ENCODE measurements around the gene IFNK. TPM values are rescaled to one million over a fixed set of nuclear protein-coding genes. Genes with fewer than 3 reads are reported as not detected.

Gene IFNK
- polyA plus RNA-seq, 2 of the 4 experiments (the other 2 are of a cell fraction) = not detected

GRCh38 chr9:27518006-27518405 lies 6.1 kb upstream of the IFNK start:
- WGBS (ENCODE audit: missing lambda C conversion rate) = 87% methylated on average over 2 of the region's 2 CpGs
- no peak overlapping the region for H3K4me2 ChIP-seq
- FAIRE-seq (no peak), DNase-seq (ENCODE audit: low read depth in 1 of 2, low spot score in 1 of 2) (no peak), ATAC-seq (no peak)
- TF ChIP-seq RCOR1 (IDR thresholded peaks at IDR 0.05; ENCODE audit: low read depth, low read length) = no peak
- TF ChIP-seq SMC3 (IDR thresholded peaks at IDR 0.05) = no peak
- no peak for TF ChIP-seq CBX8 (IDR thresholded peaks at IDR 0.05)
- no peak for TF ChIP-seq CEBPB (IDR thresholded peaks at IDR 0.05)
- no peak for TF ChIP-seq JUN (IDR thresholded peaks at IDR 0.05)
- no peak for TF ChIP-seq CHD2 (IDR thresholded peaks at IDR 0.05; ENCODE audit: low read length, partially characterized antibody)
- no peak for TF ChIP-seq TP53 (CRISPR knock-in tag; IDR thresholded peaks at IDR 0.05)
- TF ChIP-seq JUNB (IDR thresholded peaks at IDR 0.05) = no peak
- TF ChIP-seq RFX5 (IDR thresholded peaks at IDR 0.05) = no peak
- no peak for TF ChIP-seq GATA3 (IDR thresholded peaks at IDR 0.05; ENCODE audit: borderline replicate concordance)
- TF ChIP-seq NPAS2 (CRISPR knock-in tag; IDR thresholded peaks at IDR 0.05; ENCODE audit: borderline replicate concordance) = no peak
- TF ChIP-seq RARB (CRISPR knock-in tag; IDR thresholded peaks at IDR 0.05) = no peak
- no peak for TF ChIP-seq PHF8 (IDR thresholded peaks at IDR 0.05; ENCODE audit: borderline replicate concordance, low read depth)
- no peak for TF ChIP-seq POLR2A (IDR thresholded peaks at IDR 0.05; ENCODE audit: low read length)
- no peak for TF ChIP-seq HDAC2 (IDR thresholded peaks at IDR 0.05)
- H3K27ac ChIP-seq = peak overlapping the region in 1 of 2 experiments; percentile 83; a peak in 4 of 6 replicates
- peaks cover 30% of the 10 kb centered on the region for H3K4me1 ChIP-seq
- ChIA-PET POLR2A (no interaction called here), CTCF (interaction anchor here (1.0 to 2.6 kb wide), 2 partner anchors 11 to 184 kb away, joined by 3 to 10 read pairs; partner anchors contain the start of gene MOB3B)
- H3K9me3 ChIP-seq = no peaks in the 10 kb centered on the region
- no peak overlapping the region for H3K4me3 ChIP-seq

GRCh38 chr9:27518809-27519208 lies 5.3 kb upstream of the IFNK start:
- ChIA-PET CTCF (interaction anchor here (2.6 kb wide), 2 partner anchors 11 to 185 kb away, joined by 10 to 14 read pairs; partner anchors contain the start of gene MOB3B), POLR2A (no interaction called here)
- Histone ChIP-seq H3K4me2 (peak overlapping the region; percentile 59), H3K4me1 (peaks cover 30% of the 10 kb centered on the region), H3K4me3 (no peak overlapping the region), H3K27ac (peak overlapping the region; percentile 68 to 83), H3K9me3 (no peaks in the 10 kb centered on the region)
- TF ChIP-seq CBX2 (IDR thresholded peaks at IDR 0.05; ENCODE audit: borderline replicate concordance, low read depth) (no peak), RNF2 (IDR thresholded peaks at IDR 0.05; ENCODE audit: borderline replicate concordance, low read depth) (no peak), GATA3 (IDR thresholded peaks at IDR 0.05; ENCODE audit: borderline replicate concordance) (no peak), ESRRA (IDR thresholded peaks at IDR 0.05; ENCODE audit: borderline replicate concordance, low read length) (no peak), KDM1A (IDR thresholded peaks at IDR 0.05; ENCODE audit: low read depth) (no peak), POLR2AphosphoS2 (conservative IDR thresholded peaks at IDR 0.05; ENCODE audit: low read length) (no peak), NPAS2 (CRISPR knock-in tag; IDR thresholded peaks at IDR 0.05; ENCODE audit: borderline replicate concordance) (no peak), EHF (CRISPR knock-in tag; IDR thresholded peaks at IDR 0.05) (no peak), CBX8 (IDR thresholded peaks at IDR 0.05) (no peak), MYC (IDR thresholded peaks at IDR 0.05; ENCODE audit: borderline replicate concordance, low read length) (no peak), PHF8 (IDR thresholded peaks at IDR 0.05; ENCODE audit: borderline replicate concordance, low read depth) (no peak), ZFP36 (IDR thresholded peaks at IDR 0.05; ENCODE audit: borderline replicate concordance, partially characterized antibody) (no peak), MAZ (IDR thresholded peaks at IDR 0.05; ENCODE audit: borderline replicate concordance, low read depth, low read length) (no peak), HOXB13 (CRISPR knock-in tag; IDR thresholded peaks at IDR 0.05; ENCODE audit: low read depth) (no peak), E2F6 (IDR thresholded peaks at IDR 0.05; ENCODE audit: borderline replicate concordance, low read depth) (no peak), POLR2A (IDR thresholded peaks at IDR 0.05; ENCODE audit: low read length) (no peak), JUN (IDR thresholded peaks at IDR 0.05) (no peak), ZSCAN20 (CRISPR knock-in tag; IDR thresholded peaks at IDR 0.05) (no peak)
- FAIRE-seq (no peak), ATAC-seq (no peak), DNase-seq (ENCODE audit: low read depth in 1 of 2, low spot score in 1 of 2) (no peak)
- 53% methylated on average over 4 of the region's 4 CpGs for whole genome bisulfite sequencing (ENCODE audit: missing lambda C conversion rate)
